GM23248 (cell line): ENCODE results near the gene ALDH1A3. TPM values are rescaled to one million over a fixed set of nuclear protein-coding genes. Genes with fewer than 3 reads are reported as not detected.

Experiments
- DNase-seq: peaks from one replicate; pipeline ENCODE4 v3.0.0-alpha.2; 2015
- H2AFZ ChIP-seq: fragments of 200-600 bp; sonication (generic); 2 replicates; pipeline ENCODE4 v1.6.1; 2016; ENCODE audit warnings: antibody characterized with exemption
- H3F3A ChIP-seq: fragments of 200-600 bp; sonication (generic); 2 replicates; pipeline ENCODE4 v1.6.1; 2016; ENCODE audit warnings: mild to moderate bottlenecking, antibody characterized with exemption, mixed run types; ENCODE audit not compliant: insufficient read depth
- H3K27ac ChIP-seq: fragments of 200-600 bp; sonication (generic); 2 replicates; pipeline ENCODE4 v1.5.1; 2016; ENCODE audit warnings: mild to moderate bottlenecking
- H3K27me3 ChIP-seq: fragments of 200-600 bp; sonication (generic); replicated peaks from 2 replicates; pipeline ENCODE4 v1.6.1; 2016; ENCODE audit warnings: mild to moderate bottlenecking; ENCODE audit not compliant: insufficient read depth
- H3K36me3 ChIP-seq: fragments of 200-600 bp; sonication (generic); 2 replicates; pipeline ENCODE4 v1.6.1; 2016; ENCODE audit warnings: low read depth, mild to moderate bottlenecking
- H3K4me1 ChIP-seq: fragments of 200-600 bp; sonication (generic); 2 replicates; pipeline ENCODE4 v1.6.1; 2016; ENCODE audit warnings: mild to moderate bottlenecking; ENCODE audit not compliant: insufficient read depth
- H3K4me2 ChIP-seq: fragments of 200-600 bp; sonication (generic); one replicate; pipeline ENCODE4 v1.6.1; 2016; ENCODE audit warnings: mild to moderate bottlenecking; ENCODE audit not compliant: unreplicated experiment
- H3K4me3 ChIP-seq: fragments of 200-600 bp; sonication (generic); 2 replicates; pipeline ENCODE4 v1.5.1; 2016; ENCODE audit warnings: mild to moderate bottlenecking
- H3K79me2 ChIP-seq: fragments of 200-600 bp; sonication (generic); 2 replicates; pipeline ENCODE4 v1.6.1; 2016; ENCODE audit warnings: mild to moderate bottlenecking; ENCODE audit not compliant: insufficient read depth
- H3K9ac ChIP-seq: fragments of 200-600 bp; sonication (generic); 2 replicates; pipeline ENCODE4 v1.6.1; 2016; ENCODE audit warnings: mild to moderate bottlenecking
- H3K9me2 ChIP-seq: fragments of 200-600 bp; sonication (generic); 2 replicates; pipeline ENCODE4 v1.6.1; 2016; ENCODE audit warnings: mixed run types, mild to moderate bottlenecking, moderate library complexity; ENCODE audit not compliant: insufficient read depth
- H3K9me3 ChIP-seq: fragments of 200-600 bp; sonication (generic); one replicate; pipeline ENCODE4 v1.6.1; 2017; ENCODE audit warnings: low read depth
- H4K20me1 ChIP-seq: fragments of 200-600 bp; sonication (generic); 2 replicates; pipeline ENCODE4 v1.6.0; 2016; ENCODE audit not compliant: insufficient read depth
- EZH2 ChIP-seq: fragments of 200-600 bp; sonication (generic); IDR thresholded peaks from 2 replicates; pipeline ENCODE4 v1.6.1; 2018; ENCODE audit warnings: antibody characterized with exemption, mild to moderate bottlenecking; ENCODE audit not compliant: insufficient read depth, poor library complexity, severe bottlenecking
- EZH2phosphoT487 ChIP-seq: fragments of 200-600 bp; sonication (generic); IDR thresholded peaks from 2 replicates; pipeline ENCODE4 v1.6.1; 2018; ENCODE audit warnings: antibody characterized with exemption, moderate library complexity, mild to moderate bottlenecking, low read depth; ENCODE audit not compliant: insufficient read depth
- WGBS, 2 experiments: methylation state at CpG; one replicate each; pipeline ENCODE4 v1.1.6; 2015 to 2017; ENCODE audit warnings: low lambda C conversion rate in 2 of 2, low coverage in 1 of 2; ENCODE audit errors: missing lambda C conversion rate in 2 of 2; 5-methylcytosine and 5-hydroxymethylcytosine counted together
- in situ Hi-C: fragments of 300-500 bp; cut with MboI; formaldehyde crosslinking; loops from 2 replicates; pipeline ENCODE4 v1.15.0; 2020
- polyA plus RNA-seq: library from polyadenylated mRNA; unstranded; fragments of >200 nt; fragmentation: Nextera tagmentation; extraction: Ambion mirVana; gene quantifications from 2 replicates; pipeline ENCODE4 v1.2.1, GENCODE V29; 2016
- total RNA-seq: library from RNA; depleted of rRNA; stranded (reverse); fragments of >200 nt; shearing (Covaris generic); gene quantifications from 2 replicates; pipeline ENCODE4 v1.2.3, GENCODE V29; 2014; rRNA removed

The ALDH1A3 gene
- total RNA-seq = 5.8 and 9.9 TPM in 2 replicates
- 4.8 TPM in 2 replicates for polyA plus RNA-seq

DNA sequence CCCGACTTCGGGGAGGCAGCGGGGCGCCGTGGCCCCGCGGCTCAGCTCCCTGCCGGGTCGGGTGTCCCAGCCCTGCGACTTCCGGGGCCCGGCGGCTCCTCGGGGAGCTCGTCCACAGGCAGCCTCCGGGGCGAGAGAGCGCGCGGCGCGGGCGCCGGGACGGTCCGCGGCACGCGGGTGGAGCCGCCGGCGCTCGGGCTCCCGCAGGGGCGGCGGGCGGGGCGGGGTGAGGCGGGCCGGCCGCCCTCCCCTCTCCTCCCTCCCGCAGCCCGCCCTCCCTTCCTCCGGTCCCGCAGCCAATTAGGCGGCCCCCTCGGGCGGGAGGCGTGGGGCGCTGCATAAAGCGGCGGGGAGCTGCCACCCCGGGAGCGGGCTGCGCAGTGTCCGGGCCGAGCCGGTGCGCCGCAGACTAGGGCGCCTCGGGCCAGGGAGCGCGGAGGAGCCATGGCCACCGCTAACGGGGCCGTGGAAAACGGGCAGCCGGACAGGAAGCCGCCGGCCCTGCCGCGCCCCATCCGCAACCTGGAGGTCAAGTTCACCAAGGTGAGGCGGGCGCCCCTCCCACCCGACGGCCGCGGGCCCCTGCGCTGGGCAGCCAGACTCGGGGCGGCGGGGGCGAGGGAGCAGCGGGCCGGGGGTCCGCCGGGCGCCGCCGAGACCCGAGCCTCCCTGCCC, at the start of gene ALDH1A3:
Gene ALDH1A3 (plus strand): TSS at position 368 of the 675 bp plus-strand sequence. CDS start 77 bp downstream, at position 445.
- no peaks in the 10 kb centered on the region for H3F3A ChIP-seq
- H3K4me3 ChIP-seq = peak within 1 kb of the TSS; percentile 68
- 0 out of 2 replicates have a peak, but pooled peaks cover 3% of the 10 kb centered on the region for H3K27me3 ChIP-seq
- H3K4me1 ChIP-seq = no peaks in the 10 kb centered on the region
- no peaks in the 10 kb centered on the region for H3K36me3 ChIP-seq
- peak within 1 kb of the TSS; percentile 55 for H2AFZ ChIP-seq
- in situ Hi-C loops = loop anchor here (10.0 kb wide), 1 partner anchor 215 kb away; no protein-coding TSS in a partner anchor
- H3K27ac ChIP-seq = no peak within 1 kb of the TSS
- 1% methylated on average over 28 to 45 of the region's 93 CpGs for WGBS, 2 experiments
- no peak for TF ChIP-seq EZH2
- TF ChIP-seq EZH2phosphoT487 = no peak
- H3K4me2 ChIP-seq = peak within 1 kb of the TSS; percentile 52
- H3K9me3 ChIP-seq = no peaks in the 10 kb centered on the region
- DNase-seq = peak; percentile 57
- H3K9me2 ChIP-seq = no peaks in the 10 kb centered on the region
- H3K9ac ChIP-seq = 0 out of 2 replicates have a peak within 1 kb of the TSS, but pooled peaks have one; percentile 28
- no peaks in the 10 kb centered on the region for H4K20me1 ChIP-seq
- H3K79me2 ChIP-seq = no peaks in the 10 kb centered on the region

DNA sequence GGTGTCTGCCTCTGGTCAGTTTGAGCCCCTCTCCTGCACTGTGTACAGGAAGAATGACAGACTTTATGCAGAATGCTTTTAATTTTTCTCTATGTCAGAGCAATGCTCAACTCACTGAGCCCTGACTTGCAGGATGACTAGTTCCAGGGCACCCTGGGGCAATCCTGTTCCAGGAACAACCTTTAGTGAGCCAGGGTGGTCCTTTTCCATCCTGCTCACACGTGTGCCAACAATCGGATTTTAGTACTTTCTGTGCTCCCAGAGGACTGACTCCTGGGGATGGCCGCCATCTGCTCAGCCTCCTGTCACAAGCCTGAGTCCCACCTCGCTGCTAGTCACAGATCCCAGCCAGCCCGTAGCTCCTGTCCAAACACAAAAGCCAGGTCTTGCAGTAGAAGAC, 48.2 kb upstream of the ALDH1A3 start:
- Histone ChIP-seq H3K4me3 (no peak overlapping the region), H3K27ac (no peak overlapping the region), H4K20me1 (no peaks in the 10 kb centered on the region), H3K27me3 (no peaks in the 10 kb centered on the region), H3K36me3 (no peaks in the 10 kb centered on the region), H3F3A (no peaks in the 10 kb centered on the region), H3K9me2 (no peaks in the 10 kb centered on the region), H2AFZ (no peak overlapping the region), H3K9me3 (no peaks in the 10 kb centered on the region), H3K4me1 (no peaks in the 10 kb centered on the region), H3K4me2 (no peak overlapping the region), H3K9ac (no peak overlapping the region), H3K79me2 (no peaks in the 10 kb centered on the region)
- in situ Hi-C loops = no loop called here
- 67 to 70% methylated on average over 5 of the region's 5 CpGs for WGBS, 2 experiments
- no peak for TF ChIP-seq EZH2phosphoT487
- TF ChIP-seq EZH2 = no peak
- no peak for DNase-seq

DNA sequence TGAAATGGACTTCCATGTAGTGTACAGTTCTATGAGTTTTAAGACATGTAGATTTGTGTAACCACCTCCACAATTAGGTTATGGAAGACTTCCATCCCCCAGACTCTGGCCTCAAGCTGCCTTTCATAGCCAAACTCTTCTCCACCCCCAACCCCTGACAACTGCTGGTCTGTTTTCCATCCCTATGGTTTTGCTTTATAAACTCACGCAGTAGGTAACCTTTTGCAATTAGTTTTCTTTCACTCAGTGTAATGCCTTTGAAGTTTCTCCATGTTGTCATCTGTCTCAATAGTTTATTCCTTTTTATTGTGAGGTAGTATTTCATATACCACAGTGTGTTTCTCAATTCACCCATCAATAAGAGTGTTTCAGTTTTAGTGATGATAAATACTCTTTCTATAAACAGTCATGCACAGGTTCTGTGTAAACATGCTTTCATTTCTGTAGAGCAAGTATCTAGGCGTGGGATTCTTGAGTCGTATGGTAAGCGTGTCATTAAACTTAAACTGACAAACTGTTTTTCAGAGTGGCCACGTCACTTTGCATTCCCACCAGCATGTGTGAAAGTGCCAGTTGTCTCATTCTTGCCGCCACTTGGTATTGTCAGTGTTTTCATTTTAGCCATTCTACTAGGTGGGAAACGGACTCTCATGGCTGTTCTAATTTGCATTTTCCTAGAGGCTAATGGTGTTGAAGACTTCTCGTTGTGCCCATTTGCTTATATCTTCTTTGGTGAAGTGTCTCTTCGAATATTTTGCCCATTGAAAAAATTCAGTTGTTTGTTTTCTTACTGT, 47.3 kb upstream of the ALDH1A3 start:
- no peak for DNase-seq
- Histone ChIP-seq H3K9me3 (no peaks in the 10 kb centered on the region), H3K27ac (no peak overlapping the region), H3K4me1 (no peaks in the 10 kb centered on the region), H3K9me2 (no peaks in the 10 kb centered on the region), H3K4me2 (no peak overlapping the region), H3K9ac (no peak overlapping the region), H3K27me3 (no peaks in the 10 kb centered on the region), H3K4me3 (no peak overlapping the region), H2AFZ (no peak overlapping the region), H3F3A (no peaks in the 10 kb centered on the region), H3K36me3 (no peaks in the 10 kb centered on the region), H4K20me1 (no peaks in the 10 kb centered on the region), H3K79me2 (no peaks in the 10 kb centered on the region)
- no peak for TF ChIP-seq EZH2
- 83 to 84% methylated on average over 9 of the region's 9 CpGs for WGBS, 2 experiments
- in situ Hi-C loops = no loop called here

DNA sequence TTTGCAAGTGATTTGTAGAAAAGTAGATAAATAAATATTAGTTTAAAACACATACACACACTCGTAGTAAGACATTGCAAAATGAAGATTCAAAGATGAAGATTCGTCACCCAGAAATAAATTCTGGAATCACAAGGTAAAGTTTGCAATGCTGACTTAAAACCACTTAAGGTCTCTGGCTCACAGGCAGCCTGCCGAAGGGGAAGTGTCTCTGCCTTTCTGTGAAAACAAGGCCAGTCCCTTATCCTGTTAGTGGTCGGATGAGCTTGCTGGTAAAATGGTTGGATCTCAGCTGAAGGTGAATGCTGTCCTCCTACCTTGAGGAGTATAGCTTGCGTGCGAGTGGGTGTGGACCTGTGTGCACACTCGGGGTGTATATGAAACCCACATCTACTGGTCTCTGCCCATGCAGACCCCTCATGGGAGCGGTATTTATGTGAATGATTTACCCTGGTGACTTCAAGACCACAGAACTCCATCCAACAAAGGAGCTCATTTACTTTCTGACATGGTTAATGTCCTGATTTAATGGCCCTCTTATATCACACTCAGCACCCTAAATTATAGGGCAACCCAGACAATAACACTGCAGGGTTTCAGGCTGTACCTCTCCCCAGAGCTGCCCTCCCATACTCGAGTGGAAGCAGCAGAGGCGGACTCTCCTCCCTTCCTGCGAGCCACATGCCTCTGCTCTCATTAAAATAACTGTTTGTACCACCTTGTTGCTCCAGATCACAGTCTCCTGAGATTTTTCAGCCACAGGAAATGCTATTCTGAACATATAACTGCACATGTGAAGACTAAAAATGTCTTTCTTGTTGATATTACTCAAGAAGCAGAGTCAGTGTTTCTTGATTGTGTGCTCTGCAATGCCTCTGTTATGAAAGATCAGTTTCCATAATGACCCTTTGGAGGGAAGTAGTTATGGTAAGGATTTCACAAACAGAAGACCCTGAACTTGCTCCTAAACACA, 45.9 kb upstream of the ALDH1A3 start:
- in situ Hi-C loops = no loop called here
- H3K4me3 ChIP-seq = no peak overlapping the region
- H3K36me3 ChIP-seq = no peaks in the 10 kb centered on the region
- no peaks in the 10 kb centered on the region for H3K9me2 ChIP-seq
- H3K27ac ChIP-seq = no peak overlapping the region
- 81% methylated on average over 11 of the region's 11 CpGs for WGBS, 2 experiments
- no peaks in the 10 kb centered on the region for H3K4me1 ChIP-seq
- H3K79me2 ChIP-seq = no peaks in the 10 kb centered on the region
- DNase-seq = no peak
- H3K9me3 ChIP-seq = no peaks in the 10 kb centered on the region
- no peaks in the 10 kb centered on the region for H4K20me1 ChIP-seq
- H3K9ac ChIP-seq = no peak overlapping the region
- H3F3A ChIP-seq = no peaks in the 10 kb centered on the region
- no peak overlapping the region for H2AFZ ChIP-seq
- no peak overlapping the region for H3K4me2 ChIP-seq
- TF ChIP-seq EZH2 = no peak
- TF ChIP-seq EZH2phosphoT487 = no peak
- H3K27me3 ChIP-seq = no peaks in the 10 kb centered on the region
